GM12878 (cell line): Measurements from ENCODE around the gene STX8. TPM values are rescaled to one million over a fixed set of nuclear protein-coding genes. Genes with fewer than 3 reads are reported as not detected.

ENCODE experiments used
- ATAC-seq: fragments of 200-7000 bp; cut with Tn5 transposase; 3 replicates; pipeline ENCODE4 v1.9.1; 2020; ENCODE audit warnings: mild to moderate bottlenecking, moderate library complexity
- BruUV-seq: library from RNA; stranded (reverse); fragments of 400-500 nt; replicated peaks from 2 replicates; lab custom pipeline; 2021; lab: Mats Ljungman, UMichigan
- CTCF ChIA-PET: fragments of 300-600 bp; sonication (Branson Sonifier 250); formaldehyde crosslinking; extraction: SDS; loops from one replicate; lab custom pipeline; 2021; ENCODE audit warnings: inconsistent platforms; lab: Yijun Ruan, JAX
- POLR2A ChIA-PET: fragments of 350-600 bp; formaldehyde crosslinking; extraction: SDS; loops from one replicate; lab custom pipeline; 2021; ENCODE audit warnings: inconsistent platforms; lab: Charles Lee
- RAD21 ChIA-PET: fragments of 300-600 bp; sonication (Branson Sonifier 250); formaldehyde crosslinking; loops from one replicate; lab custom pipeline; 2023; ENCODE audit warnings: antibody characterized with exemption; ENCODE audit not compliant: unreplicated experiment; lab: Charles Lee
- SMC1A ChIA-PET: fragments of 300-600 bp; sonication (Branson Sonifier 250); formaldehyde crosslinking; loops from one replicate; lab custom pipeline; 2023; ENCODE audit not compliant: unreplicated experiment, uncharacterized antibody; lab: Charles Lee
- DNase-seq: peaks from one replicate; pipeline ENCODE4 v3.0.0-alpha.2; 2011; ENCODE audit warnings: low read depth, low spot score
- FAIRE-seq: peaks from 3 replicates; lab custom pipeline; 2011; peaks lifted over from hg19 to GRCh38; lab: Jason Lieb, UNC
- H2AFZ ChIP-seq: 2 replicates; pipeline ENCODE4 v1.6.0; 2011; ENCODE audit warnings: low read depth, low read length, control low read depth; ENCODE audit not compliant: control insufficient read depth
- H3K27ac ChIP-seq: 2 replicates; pipeline ENCODE4 v1.5.1; 2011; ENCODE audit warnings: control low read depth; ENCODE audit not compliant: control insufficient read depth, insufficient read depth
- H3K27me3 ChIP-seq, 2 experiments: replicated peaks in 1 of 2; 2 replicates each; pipeline versions ENCODE4 v1.6.0 to v1.6.1; 2011; ENCODE audit warnings: low read length in 1 of 2; ENCODE audit not compliant: control insufficient read depth in 2 of 2, insufficient read depth in 2 of 2
- H3K36me3 ChIP-seq, 2 experiments: 2 replicates each; pipeline ENCODE4 v1.5.1; 2011; ENCODE audit warnings: low read length in 1 of 2; ENCODE audit not compliant: control insufficient read depth in 2 of 2, insufficient read depth in 2 of 2
- H3K4me1 ChIP-seq: 2 replicates; pipeline ENCODE4 v1.6.1; 2011; ENCODE audit warnings: mild to moderate bottlenecking, low read length, moderate library complexity, mixed read lengths; ENCODE audit not compliant: control insufficient read depth, insufficient read depth
- H3K4me2 ChIP-seq: 2 replicates; pipeline ENCODE4 v1.6.0; 2011; ENCODE audit warnings: control low read depth; ENCODE audit not compliant: control insufficient read depth, insufficient read depth
- H3K4me3 ChIP-seq: fragments of 200-600 bp; sonication (generic); 2 replicates; pipeline ENCODE4 v1.5.1; 2016
- H3K79me2 ChIP-seq: 2 replicates; pipeline ENCODE4 v1.6.0; 2011; ENCODE audit warnings: low read length; ENCODE audit not compliant: control insufficient read depth, insufficient read depth
- H3K9ac ChIP-seq: 2 replicates; pipeline ENCODE4 v1.8.0; 2011; ENCODE audit warnings: low read length, control low read depth, mixed read lengths; ENCODE audit not compliant: control insufficient read depth, insufficient read depth
- H3K9me3 ChIP-seq: replicated peaks from 3 replicates; pipeline ENCODE4 v1.5.1; 2011; ENCODE audit warnings: mild to moderate bottlenecking, low read length; ENCODE audit not compliant: control insufficient read depth, insufficient read depth
- H4K20me1 ChIP-seq: 2 replicates; pipeline ENCODE4 v1.6.0; 2011; ENCODE audit not compliant: control insufficient read depth, insufficient read depth
- CTCF ChIP-seq, 3 experiments: IDR thresholded peaks in 2 of 3; conservative IDR thresholded peaks in 1 of 3; 2 replicates each; pipeline ENCODE4 v1.5.1; 2011; ENCODE audit warnings: low read depth in 3 of 3, low read length in 3 of 3, mild to moderate bottlenecking in 3 of 3, control low read depth in 2 of 3, moderate library complexity in 2 of 3, inconsistent platforms in 1 of 3, mixed read lengths in 1 of 3; ENCODE audit not compliant: control insufficient read depth in 2 of 3, insufficient read depth in 1 of 3; ENCODE audit errors: extremely low read depth in 1 of 3
- ELK1 ChIP-seq: IDR thresholded peaks from 2 replicates; pipeline ENCODE4 v1.6.1; 2012; ENCODE audit warnings: low read depth, low read length, improper control_type of control experiment
- MYB ChIP-seq: fragments of 150-350 bp; IDR thresholded peaks from 2 replicates; pipeline ENCODE4 v1.6.1; 2014; ENCODE audit warnings: mild to moderate bottlenecking, low read depth, low read length, borderline replicate concordance
- MYC ChIP-seq: IDR thresholded peaks from 2 replicates; pipeline ENCODE4 v1.6.1; 2011; ENCODE audit warnings: mild to moderate bottlenecking, low read length, moderate library complexity, inconsistent platforms; ENCODE audit not compliant: insufficient read depth, insufficient replicate concordance, insufficient read length, severe bottlenecking
- NFYA ChIP-seq: IDR thresholded peaks from 2 replicates; pipeline ENCODE4 v1.6.1; 2011; ENCODE audit warnings: low read depth, mild to moderate bottlenecking, low read length, improper control_type of control experiment, borderline replicate concordance
- POU2F2 ChIP-seq: IDR thresholded peaks from 3 replicates; pipeline ENCODE4 v1.6.1; 2011; ENCODE audit warnings: low read depth, mild to moderate bottlenecking, low read length, borderline replicate concordance
- SUZ12 ChIP-seq: fragments of 200-600 bp; sonication (generic); IDR thresholded peaks from one replicate; pipeline ENCODE4 v1.6.1; 2018; ENCODE audit warnings: antibody characterized with exemption, mild to moderate bottlenecking; ENCODE audit not compliant: unreplicated experiment
- WGBS: methylation state at CpG from one replicate; pipeline ENCODE4 v1.1.6; 2016; ENCODE audit warnings: low lambda C conversion rate; ENCODE audit not compliant: insufficient replicate concordance, insufficient coverage; ENCODE audit errors: missing lambda C conversion rate; 5-methylcytosine and 5-hydroxymethylcytosine counted together
- in situ Hi-C: fragments of 300-500 bp; cut with MboI; formaldehyde crosslinking; loops from 9 replicates; pipeline ENCODE4 v1.14.3; 2018; ENCODE audit warnings: mixed read lengths
- intact Hi-C: fragments of 100-400 bp; cut with micrococcal nuclease; formaldehyde crosslinking; loops from one replicate; pipeline ENCODE4 v1.14.2; 2022; ENCODE audit not compliant: unreplicated experiment
- polyA plus RNA-seq, 11 experiments: library from polyadenylated mRNA; depleted of rRNA in 4 of 11; unstranded in 6 of 11; stranded (reverse) in 5 of 11; fragments of >200 nt; fragmentation: Nextera tagmentation in 4 of 11; fragmentation: Illumina TruSeq in 1 of 11; extraction: Ambion mirVana in 4 of 11; extraction: Trizol in 1 of 11; gene quantifications; 1 replicate in 1 of 11; 2 replicates in 10 of 11; pipeline versions ENCODE4 v1.2.1 to v1.2.3, GENCODE V29; 2011 to 2016; ENCODE audit warnings: inconsistent platforms in 2 of 11, missing spikeins in 2 of 11, low read depth in 1 of 11
- total RNA-seq, 4 experiments: library from RNA; depleted of rRNA in 3 of 4; stranded (reverse); fragments of >200 nt in 3 of 4; fragmentation: Illumina TruSeq in 1 of 4; extraction: Trizol in 1 of 4; gene quantifications; 2 replicates each; pipeline versions ENCODE4 v1.2.1 to v1.2.3, GENCODE V29; 2013 to 2021

The STX8 gene
- total and polyA plus RNA-seq, 10 of the 15 experiments (the other 5 are each of a cell fraction or from before 2014, with no cell fraction given): 47.9 to 151 (median 72.9) TPM

DNA sequence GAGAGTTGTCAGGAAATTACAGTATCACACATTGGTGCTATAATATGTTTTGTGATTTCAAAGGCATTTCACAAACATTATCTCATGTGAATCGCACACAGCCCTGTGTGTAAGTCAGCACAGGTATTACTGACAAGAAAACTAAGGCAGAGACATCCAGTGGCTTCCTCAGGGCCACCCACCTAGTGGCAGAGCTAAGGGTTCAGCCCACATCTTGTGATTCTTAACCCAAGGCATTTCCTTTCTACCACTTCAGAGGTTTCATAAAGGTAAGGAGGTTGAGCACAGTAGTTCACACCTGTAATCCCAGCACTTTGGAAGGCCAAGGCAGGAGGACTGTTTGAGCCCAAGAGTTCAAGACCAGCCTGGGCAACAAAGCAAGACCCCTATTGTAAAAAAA lies 58.2 kb downstream of the STX8 start:
- Histone ChIP-seq H3K9ac (no peak overlapping the region), H3K9me3 (no peaks in the 10 kb centered on the region), H3K4me3 (no peak overlapping the region), H3K27me3 (no peaks in the 10 kb centered on the region), H4K20me1 (0 out of 2 replicates have a peak, but pooled peaks cover 3% of the 10 kb centered on the region)
- ChIA-PET POLR2A (no interaction called here), SMC1A (interaction anchor here (1.1 kb wide), 1 partner anchor 194 kb away, joined by 3 read pairs; no protein-coding TSS in a partner anchor), RAD21 (no interaction called here)
- WGBS: 96% methylated on average over 1 of the region's 1 CpG
- intact Hi-C loops: no loop called here
- ATAC-seq: no peak
- TF ChIP-seq ELK1 (no peak), SUZ12 (no peak), POU2F2 (no peak), MYB (no peak), CTCF (IDR thresholded peaks at IDR 0.05 in 2 of 3, conservative IDR thresholded peaks at IDR 0.05 in 1 of 3; ENCODE audit: control insufficient read depth in 2 of 3, extremely low read depth in 1 of 3, insufficient read depth in 1 of 3, low read depth in 3 of 3, low read length in 3 of 3) (0 out of 6 replicates have a peak, but pooled peaks of 1 of the 3 experiments have one; percentile 5), NFYA (no peak), MYC (no peak)
- TF ChIP-seq, all 136 proteins: peak for 1
- CTCF ChIA-PET: interaction anchor here (0.6 kb wide), 1 partner anchor 239 kb away, joined by 3 read pairs; no protein-coding TSS in a partner anchor
- Histone ChIP-seq H3K4me1 (no peaks in the 10 kb centered on the region), H3K4me2 (no peak overlapping the region), H2AFZ (no peak overlapping the region), H3K36me3 (no peaks in the 10 kb centered on the region), H3K79me2 (no peaks in the 10 kb centered on the region), H3K27ac (no peak overlapping the region)
- FAIRE-seq (no peak), DNase-seq (no peak)
- in situ Hi-C loops: loop anchor here (5.0 kb wide), 1 partner anchor 115 kb away; no protein-coding TSS in a partner anchor
- BruUV-seq: no TSS peak
